ENCODE results near the gene TIGAR.

TIGAR gene

DNA sequence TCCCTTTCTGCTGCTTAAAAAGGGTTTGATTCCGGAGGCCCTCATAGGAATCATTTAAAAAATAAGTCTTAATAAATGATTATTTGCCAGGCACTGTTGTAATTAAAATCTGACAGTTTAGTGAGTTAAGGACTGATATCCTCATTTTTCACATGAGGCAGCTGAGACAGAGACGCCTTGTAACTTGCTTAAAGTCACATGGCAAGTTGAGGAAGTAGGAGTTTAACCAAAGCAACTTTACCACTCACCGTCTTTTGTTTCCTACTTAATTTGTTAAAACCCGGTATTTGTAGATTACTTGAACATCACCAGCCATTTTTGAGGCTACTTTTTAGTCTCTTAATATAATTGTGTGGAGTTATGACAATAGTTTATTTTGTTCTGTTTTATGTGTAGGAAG, 2.4 kb downstream of the TIGAR start:
- no peak overlapping the region for H3K4me3 ChIP-seq (replicated peaks in 1 of 2; ENCODE audit: low read depth in 2 of 2, low read length in 2 of 2)
- DNase-seq (ENCODE audit: low read depth in 2 of 2) = no peak
- TF ChIP-seq, protein P1, sequence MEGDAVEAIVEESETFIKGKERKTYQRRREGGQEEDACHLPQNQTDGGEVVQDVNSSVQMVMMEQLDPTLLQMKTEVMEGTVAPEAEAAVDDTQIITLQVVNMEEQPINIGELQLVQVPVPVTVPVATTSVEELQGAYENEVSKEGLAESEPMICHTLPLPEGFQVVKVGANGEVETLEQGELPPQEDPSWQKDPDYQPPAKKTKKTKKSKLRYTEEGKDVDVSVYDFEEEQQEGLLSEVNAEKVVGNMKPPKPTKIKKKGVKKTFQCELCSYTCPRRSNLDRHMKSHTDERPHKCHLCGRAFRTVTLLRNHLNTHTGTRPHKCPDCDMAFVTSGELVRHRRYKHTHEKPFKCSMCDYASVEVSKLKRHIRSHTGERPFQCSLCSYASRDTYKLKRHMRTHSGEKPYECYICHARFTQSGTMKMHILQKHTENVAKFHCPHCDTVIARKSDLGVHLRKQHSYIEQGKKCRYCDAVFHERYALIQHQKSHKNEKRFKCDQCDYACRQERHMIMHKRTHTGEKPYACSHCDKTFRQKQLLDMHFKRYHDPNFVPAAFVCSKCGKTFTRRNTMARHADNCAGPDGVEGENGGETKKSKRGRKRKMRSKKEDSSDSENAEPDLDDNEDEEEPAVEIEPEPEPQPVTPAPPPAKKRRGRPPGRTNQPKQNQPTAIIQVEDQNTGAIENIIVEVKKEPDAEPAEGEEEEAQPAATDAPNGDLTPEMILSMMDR (IDR thresholded peaks at IDR 0.05; ENCODE audit: low read depth, low read length) = no peak

DNA sequence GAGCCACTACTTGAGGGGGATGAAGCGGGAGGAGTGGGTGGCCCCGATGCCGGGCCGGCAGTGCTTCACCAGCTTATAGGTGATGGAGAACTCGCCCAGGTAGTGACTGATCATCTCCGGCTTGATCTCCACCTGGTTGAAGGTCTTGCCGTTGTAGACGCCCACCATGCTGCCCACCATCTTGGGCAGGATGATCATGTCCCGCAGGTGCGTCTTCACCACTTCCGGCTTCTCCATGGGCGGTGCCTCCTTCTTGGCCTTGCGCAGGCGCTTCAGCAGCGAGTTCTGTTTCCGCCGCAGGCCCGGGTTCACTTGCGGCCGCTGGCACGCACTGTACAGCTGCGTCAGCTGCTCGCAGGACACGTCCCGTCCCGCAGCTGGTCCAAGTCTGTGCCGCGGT, 3.4 kb downstream of the TIGAR start:
- DNase-seq (ENCODE audit: low read depth in 2 of 2) = no peak
- TF ChIP-seq, protein P1 (IDR thresholded peaks at IDR 0.05; ENCODE audit: low read depth, low read length) = no peak
- H3K4me3 ChIP-seq (replicated peaks in 1 of 2; ENCODE audit: low read depth in 2 of 2, low read length in 2 of 2) = no peak overlapping the region

DNA sequence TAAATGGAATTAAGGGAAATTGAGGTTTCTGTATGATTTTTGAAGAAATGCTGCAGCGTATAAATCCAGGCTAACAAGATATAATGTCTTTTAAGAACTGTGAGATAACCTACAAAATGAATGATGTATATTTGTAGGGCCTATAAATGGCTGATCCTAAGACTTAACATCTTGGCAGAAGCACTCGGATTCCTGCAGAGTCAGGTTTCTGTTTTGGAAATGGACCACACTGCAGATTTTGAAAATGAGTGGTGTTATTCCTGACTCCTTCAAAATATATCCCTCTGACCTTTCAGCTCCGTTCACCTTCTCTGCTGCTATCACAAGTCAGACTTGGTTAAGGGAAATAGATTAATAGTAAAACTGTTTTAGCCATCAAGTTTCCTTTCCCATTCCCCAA, 5.0 kb downstream of the TIGAR start:
- no peak for DNase-seq (ENCODE audit: low read depth in 2 of 2)
- TF ChIP-seq, protein P1 (IDR thresholded peaks at IDR 0.05; ENCODE audit: low read depth, low read length) = no peak
- no peak overlapping the region for H3K4me3 ChIP-seq (replicated peaks in 1 of 2; ENCODE audit: low read depth in 2 of 2, low read length in 2 of 2)

DNA sequence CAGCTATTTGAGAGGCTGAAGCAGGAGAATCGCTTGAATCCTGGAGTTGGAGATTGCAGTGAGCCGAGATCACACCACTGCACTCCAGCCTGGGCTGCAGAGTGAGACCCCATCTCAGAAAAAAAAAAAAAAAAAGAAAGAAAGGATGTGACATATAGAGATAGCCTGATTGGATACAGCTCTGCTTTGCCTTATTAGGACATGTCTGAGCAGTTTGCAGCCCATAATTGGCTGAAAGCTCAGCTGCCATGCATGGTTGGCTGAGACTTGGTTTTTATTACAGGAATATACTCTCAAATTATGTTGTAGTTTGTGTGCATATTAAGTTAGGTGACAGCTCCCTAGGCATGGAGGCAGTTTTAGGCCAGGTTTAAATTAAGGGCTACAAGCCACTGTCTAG, 6.3 kb downstream of the TIGAR start:
- no peak for DNase-seq (ENCODE audit: low read depth in 2 of 2)
- H3K4me3 ChIP-seq (replicated peaks in 1 of 2; ENCODE audit: low read depth in 2 of 2, low read length in 2 of 2) = no peak overlapping the region
- TF ChIP-seq, protein P1 (IDR thresholded peaks at IDR 0.05; ENCODE audit: low read depth, low read length) = no peak

DNA sequence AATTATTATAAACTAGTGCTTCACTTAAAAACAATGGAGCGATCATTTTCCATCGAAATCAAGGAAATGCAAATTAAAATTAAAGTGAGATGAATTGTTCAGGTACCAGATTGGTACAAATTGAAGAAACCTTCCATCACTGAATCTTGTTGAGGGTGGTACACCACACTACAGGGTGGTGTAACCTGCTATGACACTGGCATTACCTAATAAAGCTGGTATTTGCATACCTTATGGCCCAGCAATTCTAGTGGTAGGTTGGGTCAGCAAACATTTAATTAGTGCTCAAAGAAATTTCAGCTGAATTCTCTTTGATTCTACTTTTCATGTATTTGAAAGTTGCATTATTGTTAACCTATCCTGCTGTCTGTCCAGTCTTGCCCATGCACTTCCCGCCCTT, 9.2 kb downstream of the TIGAR start:
- H3K4me3 ChIP-seq (replicated peaks in 1 of 2; ENCODE audit: low read depth in 2 of 2, low read length in 2 of 2) = no peak overlapping the region
- DNase-seq (ENCODE audit: low read depth in 2 of 2) = no peak
- TF ChIP-seq, protein P1 (IDR thresholded peaks at IDR 0.05; ENCODE audit: low read depth, low read length) = no peak

DNA sequence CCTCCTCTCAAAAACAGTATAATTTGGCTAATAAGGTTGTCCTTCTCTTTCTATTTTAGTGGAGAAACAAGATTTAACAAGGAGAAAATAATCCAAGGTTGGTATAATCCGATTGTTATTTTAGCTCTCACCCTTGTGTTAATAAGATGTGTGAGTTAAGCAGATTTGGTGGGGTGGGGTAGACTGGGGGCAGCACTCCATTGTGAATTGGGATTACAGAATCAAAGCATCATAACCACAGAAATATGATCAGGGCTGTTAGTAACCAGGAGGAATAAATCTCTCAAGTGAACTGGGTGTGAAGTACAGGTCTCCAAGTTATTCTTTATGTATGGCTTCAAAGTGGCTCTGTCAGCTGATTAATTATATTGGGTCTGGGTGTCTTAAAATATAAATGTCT, 10.2 kb downstream of the TIGAR start:
- H3K4me3 ChIP-seq (replicated peaks in 1 of 2; ENCODE audit: low read depth in 2 of 2, low read length in 2 of 2) = no peak overlapping the region
- no peak for DNase-seq (ENCODE audit: low read depth in 2 of 2)
- TF ChIP-seq, protein P1 (IDR thresholded peaks at IDR 0.05; ENCODE audit: low read depth, low read length) = no peak

DNA sequence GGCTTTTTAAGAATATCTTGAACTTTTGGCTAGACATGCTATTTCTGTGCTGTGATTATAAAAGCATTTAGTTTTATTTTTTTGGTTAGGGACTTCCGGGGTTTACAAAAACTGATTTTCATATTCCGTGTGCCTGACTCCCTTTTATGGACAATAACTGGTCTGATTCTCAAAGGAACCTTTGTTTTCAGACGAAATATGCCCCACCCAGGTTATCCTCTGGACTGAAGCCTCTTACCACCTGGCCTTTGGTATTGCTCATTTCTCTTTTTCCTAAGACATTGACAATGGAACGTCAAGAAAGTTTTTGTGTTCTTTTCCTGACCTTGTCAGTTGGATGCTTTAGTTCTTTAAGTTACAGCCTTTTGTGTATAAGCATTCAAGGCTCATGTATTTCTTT, 10.8 kb downstream of the TIGAR start:
- no peak overlapping the region for H3K4me3 ChIP-seq (replicated peaks in 1 of 2; ENCODE audit: low read depth in 2 of 2, low read length in 2 of 2)
- TF ChIP-seq, protein P1 (IDR thresholded peaks at IDR 0.05; ENCODE audit: low read depth, low read length) = no peak
- DNase-seq (ENCODE audit: low read depth in 2 of 2) = no peak
